Uterus (tissue), 4 donors: ENCODE results near the gene STX4. TPM values are rescaled to one million over a fixed set of nuclear protein-coding genes. Genes with fewer than 3 reads are reported as not detected.

ENCODE experiments used
- DNase-seq, 2 donors: peaks; one replicate each; pipeline ENCODE4 v3.0.0-alpha.2; 2019 to 2020
- H3K27ac ChIP-seq, 2 donors: fragments of 200-600 bp; sonication (generic); 1 replicate in 1 of 2; 2 replicates in 1 of 2; pipeline ENCODE4 v1.5.1; 2016 to 2018
- H3K27me3 ChIP-seq, 2 donors: fragments of 200-600 bp; sonication (generic); one replicate each; pipeline ENCODE4 v1.5.1; 2018 to 2019; ENCODE audit warnings: control low read depth in 1 of 2
- H3K36me3 ChIP-seq, 2 donors: fragments of 200-600 bp; sonication (generic); one replicate each; pipeline ENCODE4 v1.5.1; 2019; ENCODE audit warnings: control low read depth in 1 of 2
- H3K4me1 ChIP-seq, 2 donors: fragments of 200-600 bp; sonication (generic); one replicate each; pipeline ENCODE4 v1.5.1; 2018 to 2019; ENCODE audit warnings: control low read depth in 1 of 2
- H3K4me3 ChIP-seq, 2 donors: fragments of 200-600 bp; sonication (generic); 1 replicate in 1 of 2; 2 replicates in 1 of 2; pipeline ENCODE4 v1.5.1; 2018 to 2019; ENCODE audit warnings: mild to moderate bottlenecking in 1 of 2
- H3K9me3 ChIP-seq, 2 donors: fragments of 200-600 bp; sonication (generic); one replicate each; pipeline ENCODE4 v1.5.1; 2019; ENCODE audit warnings: control low read depth in 1 of 2
- CTCF ChIP-seq, 4 experiments: fragments of 200-600 bp in 2 of 4; fragments of 450-650 bp in 2 of 4; sonication (generic) in 2 of 4; IDR thresholded peaks; one replicate each; pipeline ENCODE4 v1.5.1; 2016 to 2019; ENCODE audit warnings: antibody characterized with exemption in 4 of 4, mild to moderate bottlenecking in 2 of 4, moderate library complexity in 1 of 4
- POLR2A ChIP-seq, 2 donors: fragments of 450-650 bp; IDR thresholded peaks; one replicate each; pipeline ENCODE4 v1.6.1; 2016; ENCODE audit warnings: antibody characterized with exemption in 2 of 2, mild to moderate bottlenecking in 1 of 2, moderate library complexity in 1 of 2
- intact Hi-C: fragments of 100-400 bp; cut with DNase I; formaldehyde crosslinking; loops from one replicate; pipeline ENCODE4 v1.15.1; 2023; ENCODE audit warnings: low total_unique reads
- total RNA-seq, 4 donors: library from RNA; depleted of rRNA in 3 of 4; stranded (reverse); fragments of >200 nt in 3 of 4; gene quantifications; one replicate each; pipeline versions ENCODE4 v1.1.0 to v1.2.4, GENCODE V29; 2014 to 2023
- donor health status: DM: yes; HTN: yes; CAD: no.

The STX4 gene
- total RNA-seq, 4 donors from 2014 or later: 26.2 to 114 (median 85.1) TPM

GRCh38 chr16:31036691-31037090 lies 3.3 kb downstream of the STX4 start:
- Histone ChIP-seq H3K4me1 (peaks cover 6% of the 10 kb centered on the region in 2 donors), H3K27ac (no peak overlapping the region), H3K4me3 (no peak overlapping the region), H3K27me3 (no peaks in the 10 kb centered on the region), H3K9me3 (no peaks in the 10 kb centered on the region), H3K36me3 (no peaks in the 10 kb centered on the region)
- TF ChIP-seq CTCF (IDR thresholded peaks at IDR 0.05) (no peak), POLR2A (IDR thresholded peaks at IDR 0.05) (no peak)
- no peak for DNase-seq
- intact Hi-C loops: no loop called here

- H3K27ac ChIP-seq: no peak overlapping the region
- H3K36me3 ChIP-seq: no peaks in the 10 kb centered on the region
- intact Hi-C loops: no loop called here
- no peak for TF ChIP-seq CTCF (IDR thresholded peaks at IDR 0.05)
- no peak for TF ChIP-seq POLR2A (IDR thresholded peaks at IDR 0.05)
- no peak for DNase-seq
- no peak overlapping the region for H3K4me3 ChIP-seq
- H3K9me3 ChIP-seq: no peaks in the 10 kb centered on the region
- H3K4me1 ChIP-seq: peaks cover 6% of the 10 kb centered on the region in 2 donors
- no peaks in the 10 kb centered on the region for H3K27me3 ChIP-seq
Measured at GRCh38 chr16:31038993-31039392, 5.6 kb downstream of the STX4 start.

- Histone ChIP-seq H3K9me3 (no peaks in the 10 kb centered on the region), H3K4me1 (no peaks in the 10 kb centered on the region), H3K36me3 (no peaks in the 10 kb centered on the region), H3K27ac (no peak overlapping the region), H3K4me3 (no peak overlapping the region), H3K27me3 (no peaks in the 10 kb centered on the region)
- DNase-seq: no peak
- TF ChIP-seq CTCF (IDR thresholded peaks at IDR 0.05) (no peak), POLR2A (IDR thresholded peaks at IDR 0.05) (no peak)
- intact Hi-C loops: no loop called here
Measured at GRCh38 chr16:31042866-31043265, 9.5 kb downstream of the STX4 start.

GRCh38 chr16:31043352-31043751 lies 10.0 kb downstream of the STX4 start:
- no peaks in the 10 kb centered on the region for H3K36me3 ChIP-seq
- no peak for TF ChIP-seq CTCF (IDR thresholded peaks at IDR 0.05)
- no peak for TF ChIP-seq POLR2A (IDR thresholded peaks at IDR 0.05)
- H3K27ac ChIP-seq: no peak overlapping the region
- H3K4me3 ChIP-seq: no peak overlapping the region
- H3K27me3 ChIP-seq: no peaks in the 10 kb centered on the region
- DNase-seq: no peak
- no peaks in the 10 kb centered on the region for H3K4me1 ChIP-seq
- intact Hi-C loops: no loop called here
- no peaks in the 10 kb centered on the region for H3K9me3 ChIP-seq

GRCh38 chr16:31043898-31044481 lies 10.6 kb downstream of the STX4 start:
- TF ChIP-seq CTCF (IDR thresholded peaks at IDR 0.05) (no peak), POLR2A (IDR thresholded peaks at IDR 0.05) (no peak)
- Histone ChIP-seq H3K4me1 (no peaks in the 10 kb centered on the region), H3K27me3 (no peaks in the 10 kb centered on the region), H3K4me3 (no peak overlapping the region), H3K9me3 (no peaks in the 10 kb centered on the region), H3K27ac (no peak overlapping the region), H3K36me3 (no peaks in the 10 kb centered on the region)
- intact Hi-C loops: no loop called here
- DNase-seq: no peak
